ENCODE data around the gene FERMT3. TPM values are rescaled to one million over a fixed set of nuclear protein-coding genes. Genes with fewer than 3 reads are reported as not detected.

The FERMT3 gene
- polyA plus RNA-seq, 5 donors, result 6.4 to 13.2 (median 9.6) TPM

GRCh38 chr11:64247729-64248531 lies 41.4 kb downstream of the FERMT3 start:
- no peak for DNase-seq

- DNase-seq, result no peak
Observed at GRCh38 chr11:64248578-64248977, 42.1 kb downstream of the FERMT3 start.

- no peak for DNase-seq
Observed at GRCh38 chr11:64249038-64249437, 42.5 kb downstream of the FERMT3 start.

- no peak for DNase-seq
Observed at GRCh38 chr11:64249563-64250414, 43.3 kb downstream of the FERMT3 start.

- DNase-seq, result no peak
Observed at GRCh38 chr11:64250415-64251015, 44.0 kb downstream of the FERMT3 start.

GRCh38 chr11:64251016-64251752 lies 44.7 kb downstream of the FERMT3 start, which contains the start of gene PLCB3:
PLCB3 (plus strand) TSS chr11:64251530; CDS start chr11:64251650, 120 bp downstream.
- no peak for DNase-seq

GRCh38 chr11:64251753-64252002 lies 45.2 kb downstream of the FERMT3 start:
- no peak for DNase-seq

GRCh38 chr11:64252003-64252872 lies 45.7 kb downstream of the FERMT3 start:
- no peak for DNase-seq

GRCh38 chr11:64253043-64253442 lies 46.5 kb downstream of the FERMT3 start:
- DNase-seq, result no peak

GRCh38 chr11:64253481-64253880 lies 47.0 kb downstream of the FERMT3 start:
- no peak for DNase-seq

- no peak for DNase-seq
Observed at GRCh38 chr11:64254326-64254725, 47.8 kb downstream of the FERMT3 start.

GRCh38 chr11:64255135-64256128 lies 48.9 kb downstream of the FERMT3 start:
- no peak for DNase-seq

- no peak for DNase-seq
Observed at GRCh38 chr11:64256300-64256699, 49.8 kb downstream of the FERMT3 start.

GRCh38 chr11:64258356-64258755 lies 51.8 kb downstream of the FERMT3 start:
- DNase-seq, result no peak

GRCh38 chr11:64258946-64259532 lies 52.5 kb downstream of the FERMT3 start:
- no peak for DNase-seq

GRCh38 chr11:64259533-64260067 lies 53.1 kb downstream of the FERMT3 start:
- DNase-seq, result no peak

- no peak for DNase-seq
Observed at GRCh38 chr11:64260147-64260708, 53.7 kb downstream of the FERMT3 start.

- DNase-seq, result no peak
Observed at GRCh38 chr11:64261556-64262080, 55.1 kb downstream of the FERMT3 start.

Data from right lung (tissue), 5 donors.